OCI-M2 (cell line): Measurements from ENCODE around the gene XIAP.
A peak's percentile ranks its signal among the peaks of the same experiment; 100 is the strongest.
"Not testable (repeated sequence)": the region's sequence is repeated elsewhere in the genome, so short reads cannot be mapped to it uniquely, and the experiment has no call there.

Experiments
- DNase-seq: peaks from one replicate; lab custom pipeline; 2025; ENCODE audit not compliant: unreplicated experiment; lab: John Stamatoyannopoulos, UW

XIAP gene

GRCh38 chrX:123859846-123860838, at the start of gene XIAP:
Gene XIAP, plus strand, starts transcription at chrX:123860053. Its CDS starts 25,610 bp downstream, at chrX:123885663.
- DNase-seq: no peak

GRCh38 chrX:123814343-123814742, 45.5 kb upstream of the XIAP start:
- DNase-seq: no peak

- DNase-seq: not testable (repeated sequence)
Observed at GRCh38 chrX:123814934-123815394, 44.9 kb upstream of the XIAP start.

GRCh38 chrX:123817288-123817894, 42.5 kb upstream of the XIAP start:
- no peak for DNase-seq

GRCh38 chrX:123818243-123818642, 41.6 kb upstream of the XIAP start:
- DNase-seq: no peak

- DNase-seq: no peak
Observed at GRCh38 chrX:123822965-123823364, 36.9 kb upstream of the XIAP start.

GRCh38 chrX:123830309-123830708, 29.5 kb upstream of the XIAP start:
- no peak for DNase-seq

GRCh38 chrX:123833387-123833786, 26.5 kb upstream of the XIAP start:
- peak; percentile 7 for DNase-seq

- DNase-seq: no peak
Observed at GRCh38 chrX:123834116-123834515, 25.7 kb upstream of the XIAP start.

GRCh38 chrX:123835661-123836371, 24.0 kb upstream of the XIAP start:
- no peak for DNase-seq

GRCh38 chrX:123845129-123845528, 14.7 kb upstream of the XIAP start:
- DNase-seq: not testable (repeated sequence)

GRCh38 chrX:123846577-123847038, 13.2 kb upstream of the XIAP start:
- DNase-seq: no peak

GRCh38 chrX:123847056-123847455, 12.8 kb upstream of the XIAP start:
- no peak for DNase-seq

- no peak for DNase-seq
Observed at GRCh38 chrX:123849096-123849495, 10.8 kb upstream of the XIAP start.

GRCh38 chrX:123849906-123850305, 9.9 kb upstream of the XIAP start:
- DNase-seq: not testable (repeated sequence)

GRCh38 chrX:123851079-123851478, 8.8 kb upstream of the XIAP start:
- DNase-seq: no peak

GRCh38 chrX:123854329-123854728, 5.5 kb upstream of the XIAP start:
- DNase-seq: no peak

- DNase-seq: no peak
Observed at GRCh38 chrX:123859409-123859845, 426 bp upstream of the XIAP start.

- DNase-seq: no peak
Observed at GRCh38 chrX:123860983-123861382, 1.1 kb downstream of the XIAP start.

- DNase-seq: no peak
Observed at GRCh38 chrX:123869488-123869887, 9.6 kb downstream of the XIAP start.

GRCh38 chrX:123871309-123871708, 11.5 kb downstream of the XIAP start:
- no peak for DNase-seq
